Measurements from ENCODE around the gene COL13A1. TPM values are rescaled to one million over a fixed set of nuclear protein-coding genes. Genes with fewer than 3 reads are reported as not detected.

The COL13A1 gene
- total RNA-seq, 4 donors from 2014 or later = 0.19 to 6.9 (median 2.4) TPM

GRCh38 chr10:69829775-69830174, 28.1 kb downstream of the COL13A1 start:
- Histone ChIP-seq H3K4me3 (no peak overlapping the region), H3K4me1 (no peaks in the 10 kb centered on the region), H3K27ac (no peak overlapping the region), H3K27me3 (no peaks in the 10 kb centered on the region), H3K9me3 (no peaks in the 10 kb centered on the region), H3K36me3 (no peaks in the 10 kb centered on the region)
- ATAC-seq = no peak
- in situ Hi-C loops (cut with MboI; ENCODE audit: low sequenced_read_pairs in 4 of 4) (no loop called here), intact Hi-C loops (cut with DNase I; ENCODE audit: low total_unique reads) (no loop called here)
- no peak for DNase-seq
- TF ChIP-seq POLR2A (IDR thresholded peaks at IDR 0.05) = no peak
- TF ChIP-seq, protein P1, sequence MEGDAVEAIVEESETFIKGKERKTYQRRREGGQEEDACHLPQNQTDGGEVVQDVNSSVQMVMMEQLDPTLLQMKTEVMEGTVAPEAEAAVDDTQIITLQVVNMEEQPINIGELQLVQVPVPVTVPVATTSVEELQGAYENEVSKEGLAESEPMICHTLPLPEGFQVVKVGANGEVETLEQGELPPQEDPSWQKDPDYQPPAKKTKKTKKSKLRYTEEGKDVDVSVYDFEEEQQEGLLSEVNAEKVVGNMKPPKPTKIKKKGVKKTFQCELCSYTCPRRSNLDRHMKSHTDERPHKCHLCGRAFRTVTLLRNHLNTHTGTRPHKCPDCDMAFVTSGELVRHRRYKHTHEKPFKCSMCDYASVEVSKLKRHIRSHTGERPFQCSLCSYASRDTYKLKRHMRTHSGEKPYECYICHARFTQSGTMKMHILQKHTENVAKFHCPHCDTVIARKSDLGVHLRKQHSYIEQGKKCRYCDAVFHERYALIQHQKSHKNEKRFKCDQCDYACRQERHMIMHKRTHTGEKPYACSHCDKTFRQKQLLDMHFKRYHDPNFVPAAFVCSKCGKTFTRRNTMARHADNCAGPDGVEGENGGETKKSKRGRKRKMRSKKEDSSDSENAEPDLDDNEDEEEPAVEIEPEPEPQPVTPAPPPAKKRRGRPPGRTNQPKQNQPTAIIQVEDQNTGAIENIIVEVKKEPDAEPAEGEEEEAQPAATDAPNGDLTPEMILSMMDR (IDR thresholded peaks at IDR 0.05 in 4 of 5, conservative IDR thresholded peaks at IDR 0.05 in 1 of 5) = no peak

GRCh38 chr10:69831231-69831855, 29.6 kb downstream of the COL13A1 start:
- in situ Hi-C loops (cut with MboI; ENCODE audit: low sequenced_read_pairs in 4 of 4) (no loop called here), intact Hi-C loops (cut with DNase I; ENCODE audit: low total_unique reads) (no loop called here)
- DNase-seq = no peak
- TF ChIP-seq POLR2A (IDR thresholded peaks at IDR 0.05) = no peak
- TF ChIP-seq, protein P1 (IDR thresholded peaks at IDR 0.05 in 4 of 5, conservative IDR thresholded peaks at IDR 0.05 in 1 of 5) = no peak
- ATAC-seq = no peak
- Histone ChIP-seq H3K27ac (no peak overlapping the region), H3K9me3 (no peaks in the 10 kb centered on the region), H3K4me1 (no peaks in the 10 kb centered on the region), H3K36me3 (no peaks in the 10 kb centered on the region), H3K27me3 (no peaks in the 10 kb centered on the region), H3K4me3 (no peak overlapping the region)

GRCh38 chr10:69835233-69835632, 33.5 kb downstream of the COL13A1 start:
- TF ChIP-seq POLR2A (IDR thresholded peaks at IDR 0.05) = no peak
- TF ChIP-seq, protein P1 (IDR thresholded peaks at IDR 0.05 in 4 of 5, conservative IDR thresholded peaks at IDR 0.05 in 1 of 5) = no peak
- no peak for ATAC-seq
- in situ Hi-C loops (cut with MboI; ENCODE audit: low sequenced_read_pairs in 4 of 4) = no loop called here

DNA sequence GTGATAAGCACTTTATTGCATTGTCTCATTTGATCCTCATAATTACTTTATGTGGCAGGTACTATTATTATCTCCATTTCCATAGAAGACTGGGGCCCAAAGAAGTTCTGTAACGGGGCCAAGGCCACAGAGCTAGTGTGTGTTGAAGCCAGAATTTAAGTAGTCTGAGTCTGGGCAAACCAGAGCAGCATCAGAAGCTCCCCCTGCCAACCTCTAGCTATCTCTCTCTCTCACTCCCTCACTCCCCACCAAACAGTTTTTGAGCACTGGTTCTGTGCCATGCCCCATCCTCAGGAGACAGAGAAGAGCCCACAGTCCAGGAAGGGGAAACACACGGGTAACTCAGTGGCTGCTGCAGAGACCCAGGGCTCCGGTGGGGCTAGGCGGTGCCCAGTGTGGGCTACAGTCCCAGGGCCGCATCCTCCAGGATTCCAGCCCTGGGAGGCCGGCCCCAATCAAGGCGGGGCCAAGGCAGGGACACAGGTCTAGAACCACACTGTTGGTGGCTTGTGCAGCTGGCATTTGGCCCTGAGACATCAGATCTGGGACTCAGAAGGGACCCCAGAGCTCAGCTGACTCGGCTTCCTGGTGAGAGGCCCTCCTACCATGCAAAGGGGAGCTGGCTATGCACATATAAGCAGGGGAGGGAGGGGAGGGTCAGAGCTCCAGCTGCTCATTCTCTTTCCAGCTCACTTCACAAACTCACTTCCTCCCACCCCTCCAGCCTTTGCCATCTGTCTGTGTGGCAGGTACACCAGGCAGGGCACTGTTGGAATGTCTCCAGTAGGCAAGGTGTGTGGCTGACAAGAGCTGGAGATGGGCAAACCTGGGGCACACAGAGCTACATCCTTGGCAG, 34.4 kb downstream of the COL13A1 start:
- no peak for ATAC-seq
- no peak overlapping the region for H3K4me3 ChIP-seq
- intact Hi-C loops (cut with DNase I; ENCODE audit: low total_unique reads) = no loop called here
- no peaks in the 10 kb centered on the region for H3K27me3 ChIP-seq
- H3K27ac ChIP-seq = no peak overlapping the region
- no peaks in the 10 kb centered on the region for H3K36me3 ChIP-seq
- TF ChIP-seq POLR2A (IDR thresholded peaks at IDR 0.05) = no peak
- TF ChIP-seq, protein P1 (IDR thresholded peaks at IDR 0.05 in 4 of 5, conservative IDR thresholded peaks at IDR 0.05 in 1 of 5) = no peak
- no peak for DNase-seq
- in situ Hi-C loops (cut with MboI; ENCODE audit: low sequenced_read_pairs in 4 of 4) = no loop called here
- no peaks in the 10 kb centered on the region for H3K9me3 ChIP-seq
- H3K4me1 ChIP-seq = peaks cover 0 to 5% of the 10 kb centered on the region in 2 donors

More at GRCh38 chr10:69835233-69835632, 33.5 kb downstream of the COL13A1 start:
- H3K36me3 ChIP-seq = no peaks in the 10 kb centered on the region
- H3K4me3 ChIP-seq = no peak overlapping the region
- H3K27me3 ChIP-seq = no peaks in the 10 kb centered on the region
- H3K4me1 ChIP-seq = peaks cover 0 to 5% of the 10 kb centered on the region in 2 donors
- DNase-seq = no peak
- H3K9me3 ChIP-seq = no peaks in the 10 kb centered on the region
- no peak overlapping the region for H3K27ac ChIP-seq
- intact Hi-C loops (cut with DNase I; ENCODE audit: low total_unique reads) = no loop called here
